Thoracic aorta (tissue), 2 donors: ENCODE data around the gene UMODL1. TPM values are rescaled to one million over a fixed set of nuclear protein-coding genes. Genes with fewer than 3 reads are reported as not detected.

Source experiments
- ATAC-seq: fragments of 150-250 bp; one replicate; pipeline ENCODE4 v1.8.0; 2017; ENCODE audit warnings: low read depth; ENCODE audit not compliant: insufficient number of reproducible peaks, low FRiP score
- DNase-seq: peaks from one replicate; pipeline ENCODE4 v3.0.0-alpha.2; 2020; ENCODE audit warnings: low spot score
- H3K27ac ChIP-seq, 2 donors: fragments of 200-600 bp; sonication (generic); 1 replicate in 1 of 2; 2 replicates in 1 of 2; pipeline ENCODE4 v1.5.1; 2016; ENCODE audit warnings: mild to moderate bottlenecking in 2 of 2, moderate library complexity in 2 of 2
- H3K27me3 ChIP-seq: fragments of 200-600 bp; sonication (generic); replicated peaks from 2 replicates; pipeline ENCODE4 v1.6.0; 2016; ENCODE audit warnings: mild to moderate bottlenecking; ENCODE audit not compliant: insufficient read depth
- H3K36me3 ChIP-seq: fragments of 200-600 bp; sonication (generic); one replicate; pipeline ENCODE4 v1.5.1; 2016
- H3K4me1 ChIP-seq, 2 donors: fragments of 200-600 bp; sonication (generic); 1 replicate in 1 of 2; 2 replicates in 1 of 2; pipeline versions ENCODE4 v1.5.1 to v1.6.0; 2016; ENCODE audit warnings: low read depth in 2 of 2, mild to moderate bottlenecking in 1 of 2; ENCODE audit not compliant: control insufficient read depth in 1 of 2
- H3K4me3 ChIP-seq: fragments of 200-600 bp; sonication (generic); 2 replicates; pipeline ENCODE4 v1.5.1; 2016; ENCODE audit warnings: mild to moderate bottlenecking
- H3K9me3 ChIP-seq: fragments of 200-600 bp; sonication (generic); 2 replicates; pipeline ENCODE4 v1.5.1; 2016
- total RNA-seq, 2 donors: library from RNA; depleted of rRNA; stranded (reverse); fragments of >200 nt; gene quantifications; one replicate each; pipeline versions ENCODE4 v1.1.0 to v1.2.3, GENCODE V29; 2016
- TF ChIP-seq, protein P1 (sequence below): fragments of 200-600 bp; sonication (generic); IDR thresholded peaks from one replicate; pipeline ENCODE4 v1.5.1; 2019; ENCODE audit warnings: antibody characterized with exemption

UMODL1 gene
- total RNA-seq, 2 donors from 2014 or later: 0.14 TPM; not detected in 1

DNA sequence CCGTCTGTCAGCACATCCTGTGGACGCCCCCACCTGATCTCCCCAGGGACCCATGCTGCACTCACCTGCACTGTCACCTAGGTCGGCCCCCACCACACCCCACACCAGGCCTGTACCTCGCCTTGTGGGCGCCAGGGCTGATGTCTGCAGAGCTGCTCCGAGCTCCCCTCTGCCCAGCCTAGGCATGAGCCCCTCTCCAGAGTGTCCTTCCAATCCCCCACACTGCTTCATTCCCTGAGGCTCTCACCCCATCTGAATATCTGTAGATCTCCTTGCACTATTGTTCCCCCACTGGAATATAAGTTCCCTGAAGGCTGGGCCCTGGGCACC, 12.2 kb downstream of the UMODL1 start:
- no peak overlapping the region for H3K27ac ChIP-seq
- H3K4me3 ChIP-seq: no peak overlapping the region
- peaks cover 4 to 18% of the 10 kb centered on the region in 2 donors for H3K4me1 ChIP-seq
- no peak for ATAC-seq
- TF ChIP-seq, protein P1, sequence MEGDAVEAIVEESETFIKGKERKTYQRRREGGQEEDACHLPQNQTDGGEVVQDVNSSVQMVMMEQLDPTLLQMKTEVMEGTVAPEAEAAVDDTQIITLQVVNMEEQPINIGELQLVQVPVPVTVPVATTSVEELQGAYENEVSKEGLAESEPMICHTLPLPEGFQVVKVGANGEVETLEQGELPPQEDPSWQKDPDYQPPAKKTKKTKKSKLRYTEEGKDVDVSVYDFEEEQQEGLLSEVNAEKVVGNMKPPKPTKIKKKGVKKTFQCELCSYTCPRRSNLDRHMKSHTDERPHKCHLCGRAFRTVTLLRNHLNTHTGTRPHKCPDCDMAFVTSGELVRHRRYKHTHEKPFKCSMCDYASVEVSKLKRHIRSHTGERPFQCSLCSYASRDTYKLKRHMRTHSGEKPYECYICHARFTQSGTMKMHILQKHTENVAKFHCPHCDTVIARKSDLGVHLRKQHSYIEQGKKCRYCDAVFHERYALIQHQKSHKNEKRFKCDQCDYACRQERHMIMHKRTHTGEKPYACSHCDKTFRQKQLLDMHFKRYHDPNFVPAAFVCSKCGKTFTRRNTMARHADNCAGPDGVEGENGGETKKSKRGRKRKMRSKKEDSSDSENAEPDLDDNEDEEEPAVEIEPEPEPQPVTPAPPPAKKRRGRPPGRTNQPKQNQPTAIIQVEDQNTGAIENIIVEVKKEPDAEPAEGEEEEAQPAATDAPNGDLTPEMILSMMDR: no peak
- H3K9me3 ChIP-seq: no peaks in the 10 kb centered on the region
- no peak for DNase-seq
- no peaks in the 10 kb centered on the region for H3K36me3 ChIP-seq
- H3K27me3 ChIP-seq: no peaks in the 10 kb centered on the region

DNA sequence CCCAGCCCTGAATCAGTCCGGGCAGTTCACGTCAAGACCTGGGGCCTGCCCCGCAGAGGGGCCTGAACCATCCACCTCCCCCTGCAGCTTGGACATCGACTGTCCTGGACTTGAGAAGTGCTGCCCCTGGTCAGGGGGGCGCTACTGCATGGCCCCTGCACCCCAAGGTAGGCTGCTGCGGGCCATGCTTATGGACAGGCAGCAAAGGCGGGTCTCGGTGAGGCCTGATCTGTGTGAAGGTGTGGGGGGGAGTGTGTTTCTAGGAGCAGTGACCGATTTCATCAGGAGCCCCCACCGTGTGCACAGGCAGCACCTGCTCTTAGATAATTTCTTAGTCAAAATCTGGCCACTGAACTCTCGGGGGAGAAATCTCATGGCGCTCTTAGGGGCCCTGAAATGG, 13.0 kb downstream of the UMODL1 start:
- Histone ChIP-seq H3K9me3 (no peaks in the 10 kb centered on the region), H3K4me1 (peaks cover 4 to 18% of the 10 kb centered on the region in 2 donors), H3K27ac (no peak overlapping the region), H3K36me3 (no peaks in the 10 kb centered on the region), H3K27me3 (no peaks in the 10 kb centered on the region), H3K4me3 (no peak overlapping the region)
- DNase-seq (no peak), ATAC-seq (no peak)
- TF ChIP-seq, protein P1: no peak

DNA sequence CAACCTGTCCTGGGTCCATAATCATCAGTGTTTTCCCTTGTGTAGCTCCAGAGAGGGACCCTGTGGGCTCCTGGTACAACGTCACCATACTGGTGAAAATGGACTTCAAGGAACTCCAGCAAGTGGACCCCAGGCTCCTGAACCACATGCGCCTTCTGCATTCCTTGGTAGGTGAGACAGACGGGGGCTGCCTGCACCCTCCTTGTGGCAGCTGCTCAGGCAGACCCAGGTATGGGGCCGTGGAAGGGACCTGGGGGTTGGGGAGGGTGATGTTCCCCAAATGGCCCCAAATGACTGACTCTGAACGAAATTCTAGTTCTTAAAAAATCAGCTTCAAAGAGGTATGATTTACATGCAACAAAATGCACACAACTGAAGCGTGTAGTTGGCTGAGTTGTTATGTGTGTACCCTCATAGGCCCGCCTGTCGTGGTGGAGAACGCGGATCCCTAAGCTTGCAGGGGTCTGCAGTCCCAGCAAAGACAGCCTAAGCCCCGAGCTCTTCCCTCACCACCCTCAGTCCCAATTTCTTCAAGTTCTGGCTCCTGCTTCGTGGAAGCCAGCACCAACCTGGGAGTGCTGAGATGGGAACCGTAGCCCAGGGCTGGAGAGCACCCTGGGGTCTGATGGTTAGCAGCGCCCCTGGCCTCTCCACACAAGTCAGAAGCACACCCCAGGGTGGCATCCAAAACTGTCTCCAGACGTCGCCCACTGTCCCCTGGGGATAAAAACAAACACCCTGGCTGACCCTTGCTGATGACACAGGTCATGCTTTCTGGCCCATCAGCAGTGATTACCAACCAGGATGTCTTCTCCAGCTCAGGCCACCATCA, 14.3 kb downstream of the UMODL1 start:
- Histone ChIP-seq H3K4me1 (peaks cover 4 to 18% of the 10 kb centered on the region in 2 donors), H3K4me3 (no peak overlapping the region), H3K27me3 (no peaks in the 10 kb centered on the region), H3K9me3 (no peaks in the 10 kb centered on the region), H3K27ac (no peak overlapping the region), H3K36me3 (no peaks in the 10 kb centered on the region)
- no peak for DNase-seq
- no peak for ATAC-seq
- TF ChIP-seq, protein P1: no peak

DNA sequence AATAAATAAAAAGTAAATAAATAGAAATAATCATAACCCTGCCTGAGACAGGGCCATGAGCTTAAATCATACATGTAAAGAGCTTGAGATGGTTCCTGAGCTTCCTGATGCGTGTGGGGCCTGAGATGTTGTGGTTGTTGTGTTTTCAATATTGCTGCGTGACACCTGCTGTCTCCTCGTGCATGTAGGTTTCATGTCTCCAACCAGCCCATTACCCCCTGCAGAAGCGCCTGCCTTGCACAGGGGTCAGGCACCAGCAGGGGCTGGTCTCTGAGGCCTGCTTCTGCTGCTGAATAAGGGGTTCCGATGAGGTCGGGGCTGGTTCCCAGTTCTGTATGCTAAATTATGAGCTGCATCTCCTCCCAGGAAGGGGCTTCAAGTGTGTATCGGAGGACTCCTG, 15.9 kb downstream of the UMODL1 start:
- TF ChIP-seq, protein P1: no peak
- no peak for DNase-seq

DNA sequence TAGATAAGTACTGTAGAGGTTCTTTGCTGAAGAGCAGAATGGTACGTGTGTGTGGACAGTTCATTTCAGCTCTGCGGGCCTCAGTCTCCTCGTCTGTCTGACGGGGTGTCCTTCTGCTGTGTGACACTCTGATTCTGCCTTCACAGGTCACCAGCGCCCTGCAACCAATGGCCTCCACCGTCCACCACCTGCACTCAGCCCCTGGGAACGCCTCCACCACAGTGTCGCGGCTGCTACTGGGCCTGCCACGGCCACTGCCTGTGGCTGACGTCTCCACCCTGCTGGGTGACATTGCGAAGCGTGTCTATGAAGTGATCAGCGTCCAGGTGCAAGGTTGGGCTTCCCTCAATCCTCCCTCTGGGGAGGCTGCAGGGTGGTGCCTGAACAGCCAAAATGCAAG, 17.0 kb downstream of the UMODL1 start:
- DNase-seq: no peak
- Histone ChIP-seq H3K27ac (no peak overlapping the region), H3K9me3 (no peaks in the 10 kb centered on the region), H3K36me3 (no peaks in the 10 kb centered on the region), H3K4me3 (no peak overlapping the region), H3K4me1 (peaks cover under 1 to 8% of the 10 kb centered on the region in 2 donors), H3K27me3 (no peaks in the 10 kb centered on the region)
- TF ChIP-seq, protein P1: no peak
- ATAC-seq: no peak

More for the DNA sequence above, 15.9 kb downstream of the UMODL1 start:
- no peak overlapping the region for H3K4me3 ChIP-seq
- no peaks in the 10 kb centered on the region for H3K9me3 ChIP-seq
- no peak for ATAC-seq
- no peaks in the 10 kb centered on the region for H3K27me3 ChIP-seq
- H3K27ac ChIP-seq: no peak overlapping the region
- no peaks in the 10 kb centered on the region for H3K36me3 ChIP-seq
- peaks cover 0 to 12% of the 10 kb centered on the region in 2 donors for H3K4me1 ChIP-seq
